Esophagus muscularis mucosa (tissue), 4 donors: ENCODE measurements around the gene TMEM81. TPM values are rescaled to one million over a fixed set of nuclear protein-coding genes. Genes with fewer than 3 reads are reported as not detected.

Source experiments
- DNase-seq: peaks from one replicate; pipeline ENCODE4 v3.0.0-alpha.2; 2017; ENCODE audit errors: extremely low spot score
- H3K27ac ChIP-seq, 4 donors: fragments of 200-600 bp; sonication (generic); replicated peaks in 1 of 4; 1 replicate in 3 of 4; 2 replicates in 1 of 4; pipeline ENCODE4 v1.5.1; 2016 to 2019; ENCODE audit warnings: mild to moderate bottlenecking in 1 of 4
- H3K27me3 ChIP-seq, 4 donors: fragments of 200-600 bp; sonication (generic); one replicate each; pipeline versions ENCODE4 v1.5.1 to v1.6.0; 2016 to 2019
- H3K36me3 ChIP-seq, 4 donors: fragments of 200-600 bp; sonication (generic); one replicate each; pipeline ENCODE4 v1.5.1; 2016 to 2019
- H3K4me1 ChIP-seq, 4 donors: fragments of 200-600 bp; sonication (generic); one replicate each; pipeline ENCODE4 v1.5.1; 2016 to 2019
- H3K4me3 ChIP-seq, 4 donors: fragments of 200-600 bp; sonication (generic); 1 replicate in 2 of 4; 2 replicates in 2 of 4; pipeline ENCODE4 v1.5.1; 2016 to 2019; ENCODE audit warnings: mild to moderate bottlenecking in 4 of 4, moderate library complexity in 1 of 4
- H3K9me3 ChIP-seq, 4 donors: fragments of 200-600 bp; sonication (generic); 1 replicate in 3 of 4; 2 replicates in 1 of 4; pipeline ENCODE4 v1.5.1; 2016 to 2019
- EP300 ChIP-seq: sonication (generic); formaldehyde crosslinking; IDR thresholded peaks from one replicate; pipeline ENCODE4 v1.6.1; 2017; ENCODE audit warnings: antibody characterized with exemption
- POLR2A ChIP-seq: fragments of 450-650 bp; IDR thresholded peaks from one replicate; pipeline ENCODE4 v1.6.1; 2017; ENCODE audit warnings: antibody characterized with exemption, moderate library complexity, mild to moderate bottlenecking, low read depth
- POLR2AphosphoS5 ChIP-seq, 2 donors: sonication (generic); formaldehyde crosslinking; IDR thresholded peaks; one replicate each; pipeline ENCODE4 v1.6.1; 2017; ENCODE audit warnings: antibody characterized with exemption in 2 of 2
- WGBS: methylation state at CpG from one replicate; pipeline ENCODE4 v1.1.5; 2018; 5-methylcytosine and 5-hydroxymethylcytosine counted together
- intact Hi-C: fragments of 100-400 bp; cut with DNase I; formaldehyde crosslinking; loops from one replicate; pipeline ENCODE4 v1.15.1; 2023
- total RNA-seq, 4 donors: library from RNA; depleted of rRNA; stranded (reverse); fragments of >200 nt; gene quantifications; one replicate each; pipeline versions ENCODE4 v1.1.0 to v1.2.1, GENCODE V29; 2016
- TF ChIP-seq, protein P1 (sequence below), 3 experiments: fragments of 200-600 bp in 2 of 3; fragments of 450-650 bp in 1 of 3; sonication (generic) in 2 of 3; IDR thresholded peaks; one replicate each; pipeline ENCODE4 v1.5.1; 2017 to 2019; ENCODE audit warnings: antibody characterized with exemption in 3 of 3, mild to moderate bottlenecking in 2 of 3, moderate library complexity in 1 of 3

TMEM81 gene
- total RNA-seq, 4 donors from 2014 or later = 0.99 to 2.1 (median 1.2) TPM

DNA sequence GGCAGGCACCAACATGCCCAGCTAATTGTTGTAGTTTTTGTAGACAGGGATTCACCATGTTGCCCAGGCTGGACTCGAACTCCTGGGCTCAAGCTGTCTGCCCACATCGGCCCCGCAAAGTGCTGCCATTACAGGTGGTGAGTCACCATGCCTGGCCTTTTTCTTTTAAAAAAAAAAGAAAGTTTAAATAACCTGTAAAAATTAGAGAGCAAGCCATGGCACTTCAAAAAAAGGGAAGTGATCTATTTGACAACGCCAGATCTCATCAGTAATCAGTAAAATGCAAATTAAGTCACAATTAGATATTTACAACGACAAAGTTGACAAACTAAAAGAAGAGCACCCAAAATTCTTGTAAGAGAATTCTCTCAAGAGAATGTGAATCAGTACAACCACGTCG, 40.5 kb upstream of the TMEM81 start:
- 85% methylated on average over 7 of the region's 7 CpGs for WGBS
- no peak for DNase-seq
- intact Hi-C loops = no loop called here
- no peaks in the 10 kb centered on the region for H3K9me3 ChIP-seq
- no peak overlapping the region for H3K27ac ChIP-seq
- H3K4me1 ChIP-seq = peaks cover 21 to 28% (median 24%) of the 10 kb centered on the region in 4 donors
- no peak overlapping the region for H3K4me3 ChIP-seq
- no peaks in the 10 kb centered on the region for H3K36me3 ChIP-seq
- no peaks in the 10 kb centered on the region for H3K27me3 ChIP-seq
- no peak for TF ChIP-seq POLR2AphosphoS5 (IDR thresholded peaks at IDR 0.05)
- TF ChIP-seq POLR2A = no peak
- no peak for TF ChIP-seq EP300
- TF ChIP-seq, protein P1, sequence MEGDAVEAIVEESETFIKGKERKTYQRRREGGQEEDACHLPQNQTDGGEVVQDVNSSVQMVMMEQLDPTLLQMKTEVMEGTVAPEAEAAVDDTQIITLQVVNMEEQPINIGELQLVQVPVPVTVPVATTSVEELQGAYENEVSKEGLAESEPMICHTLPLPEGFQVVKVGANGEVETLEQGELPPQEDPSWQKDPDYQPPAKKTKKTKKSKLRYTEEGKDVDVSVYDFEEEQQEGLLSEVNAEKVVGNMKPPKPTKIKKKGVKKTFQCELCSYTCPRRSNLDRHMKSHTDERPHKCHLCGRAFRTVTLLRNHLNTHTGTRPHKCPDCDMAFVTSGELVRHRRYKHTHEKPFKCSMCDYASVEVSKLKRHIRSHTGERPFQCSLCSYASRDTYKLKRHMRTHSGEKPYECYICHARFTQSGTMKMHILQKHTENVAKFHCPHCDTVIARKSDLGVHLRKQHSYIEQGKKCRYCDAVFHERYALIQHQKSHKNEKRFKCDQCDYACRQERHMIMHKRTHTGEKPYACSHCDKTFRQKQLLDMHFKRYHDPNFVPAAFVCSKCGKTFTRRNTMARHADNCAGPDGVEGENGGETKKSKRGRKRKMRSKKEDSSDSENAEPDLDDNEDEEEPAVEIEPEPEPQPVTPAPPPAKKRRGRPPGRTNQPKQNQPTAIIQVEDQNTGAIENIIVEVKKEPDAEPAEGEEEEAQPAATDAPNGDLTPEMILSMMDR (IDR thresholded peaks at IDR 0.05) = no peak

DNA sequence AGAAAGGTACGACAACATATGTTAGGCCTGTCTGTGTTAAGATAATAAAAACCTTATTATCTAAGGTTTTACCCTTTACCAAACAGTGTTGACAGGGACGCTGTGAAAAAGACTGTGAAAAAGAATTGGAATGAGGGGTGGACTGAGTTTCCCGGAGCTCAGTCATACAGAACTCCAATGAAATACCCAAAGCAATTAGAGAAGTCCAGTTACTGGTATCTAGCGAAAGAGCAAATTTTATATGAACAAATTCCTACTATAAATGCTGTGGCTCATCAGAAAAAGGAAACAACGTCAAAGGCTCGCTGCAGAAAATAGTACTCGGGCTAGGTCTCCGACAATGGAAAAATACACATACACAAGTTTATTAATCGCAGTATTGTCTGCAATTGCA, 38.2 kb upstream of the TMEM81 start:
- Histone ChIP-seq H3K9me3 (no peaks in the 10 kb centered on the region), H3K36me3 (peaks cover 0 to 16% (median 9%) of the 10 kb centered on the region in 4 donors), H3K27ac (peak overlapping the region; percentile 84 to 94 (median 90)), H3K4me3 (peak overlapping the region; percentile 74 to 96 (median 76)), H3K4me1 (peaks cover 23 to 43% (median 33%) of the 10 kb centered on the region in 4 donors), H3K27me3 (no peaks in the 10 kb centered on the region)
- TF ChIP-seq EP300 = no peak
- TF ChIP-seq POLR2AphosphoS5 (IDR thresholded peaks at IDR 0.05) = no peak
- TF ChIP-seq POLR2A = no peak
- TF ChIP-seq, protein P1 (IDR thresholded peaks at IDR 0.05) = no peak
- intact Hi-C loops = no loop called here
- DNase-seq = no peak
- WGBS = 32% methylated on average over 9 of the region's 9 CpGs

DNA sequence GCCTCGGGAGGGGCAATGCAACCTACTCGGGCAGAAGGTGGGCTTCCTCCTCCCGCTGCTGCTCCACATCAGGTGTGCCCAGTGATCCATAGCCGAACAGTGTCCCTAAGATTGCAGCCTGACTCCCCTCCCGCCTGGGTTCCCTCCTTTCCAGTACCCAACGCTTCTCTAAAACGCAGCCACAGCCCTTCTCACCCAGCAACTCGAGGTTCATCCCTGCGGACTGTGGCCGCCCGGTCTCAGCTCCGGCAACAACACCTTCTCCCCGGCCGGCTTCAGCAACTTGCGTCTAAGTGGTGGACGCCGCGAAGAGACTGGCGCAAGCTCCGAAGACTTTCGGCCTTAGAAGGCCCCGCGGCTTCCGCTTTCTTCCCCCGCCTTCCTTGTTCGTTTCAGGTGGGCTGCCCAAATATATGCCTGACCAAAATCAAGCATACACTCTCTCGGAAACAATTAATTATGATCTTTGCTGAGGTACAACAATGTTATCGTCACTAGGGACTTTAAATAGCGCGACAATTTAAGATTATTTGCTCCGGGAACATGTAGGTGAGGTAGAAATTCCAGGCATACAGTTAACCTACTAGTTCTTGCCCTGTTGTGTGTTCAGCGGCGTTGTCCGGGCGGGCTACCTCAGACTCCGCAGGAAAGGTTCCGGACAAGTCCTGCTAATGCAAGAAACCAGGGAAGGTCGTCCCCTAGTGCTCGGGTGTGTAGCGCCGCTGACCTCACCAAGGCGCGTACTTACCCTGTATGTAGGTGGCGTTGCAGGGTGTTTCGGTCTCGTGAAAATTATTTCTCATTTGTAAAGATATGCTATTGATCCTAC, 37.6 kb upstream of the TMEM81 start, which contains the start of gene RBBP5:
TSS of gene RBBP5 (minus strand) at position 319 of the 829 bp plus-strand sequence. CDS start at position 214, 105 bp downstream.
- peaks cover 0 to 22% (median 15%) of the 10 kb centered on the region in 4 donors for H3K36me3 ChIP-seq
- 1% methylated on average over 41 of the region's 46 CpGs for WGBS
- no peaks in the 10 kb centered on the region for H3K9me3 ChIP-seq
- TF ChIP-seq EP300 (no peak), POLR2AphosphoS5 (IDR thresholded peaks at IDR 0.05) (peak; percentile 86 to 95), POLR2A (peak; percentile 44)
- TF ChIP-seq, protein P1 (IDR thresholded peaks at IDR 0.05) = peak; percentile 69 to 78 (median 71)
- peak within 1 kb of the TSS; percentile 84 to 94 (median 90) for H3K27ac ChIP-seq
- DNase-seq = peak; percentile 98
- H3K4me1 ChIP-seq = peaks cover 23 to 43% (median 34%) of the 10 kb centered on the region in 4 donors
- intact Hi-C loops = no loop called here
- no peaks in the 10 kb centered on the region for H3K27me3 ChIP-seq
- peak within 1 kb of the TSS; percentile 74 to 96 (median 76) for H3K4me3 ChIP-seq

DNA sequence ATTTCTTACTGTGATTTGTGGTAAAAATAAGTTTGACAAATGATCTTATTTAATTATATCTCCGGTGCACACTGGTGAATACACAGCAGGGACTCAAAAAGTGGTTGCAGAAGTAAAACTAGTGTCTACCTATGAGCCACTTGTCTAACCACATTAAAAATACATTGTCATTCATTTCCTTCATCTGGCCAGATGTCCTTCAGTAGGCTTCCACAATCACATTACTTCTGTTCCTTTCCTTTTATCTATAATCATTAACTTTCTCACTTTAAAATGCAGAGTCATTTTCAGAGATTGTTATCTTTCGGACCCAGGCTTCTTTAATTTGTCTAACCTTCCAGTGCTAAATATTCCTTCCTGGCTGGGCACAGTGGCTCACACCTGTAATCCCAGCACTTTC, 34.5 kb upstream of the TMEM81 start:
- H3K9me3 ChIP-seq = no peaks in the 10 kb centered on the region
- H3K36me3 ChIP-seq = peaks cover 5 to 54% (median 33%) of the 10 kb centered on the region in 4 donors
- intact Hi-C loops = no loop called here
- no peak for TF ChIP-seq EP300
- no peak for TF ChIP-seq POLR2AphosphoS5 (IDR thresholded peaks at IDR 0.05)
- TF ChIP-seq, protein P1 (IDR thresholded peaks at IDR 0.05) = no peak
- no peak for TF ChIP-seq POLR2A
- no peak for DNase-seq
- WGBS = 76% methylated on average over 2 of the region's 2 CpGs
- H3K4me1 ChIP-seq = peaks cover 23 to 43% (median 35%) of the 10 kb centered on the region in 4 donors
- H3K4me3 ChIP-seq = no peak overlapping the region
- no peaks in the 10 kb centered on the region for H3K27me3 ChIP-seq
- no peak overlapping the region for H3K27ac ChIP-seq
